ENCODE results near the gene KLHL22.

The KLHL22 gene

DNA sequence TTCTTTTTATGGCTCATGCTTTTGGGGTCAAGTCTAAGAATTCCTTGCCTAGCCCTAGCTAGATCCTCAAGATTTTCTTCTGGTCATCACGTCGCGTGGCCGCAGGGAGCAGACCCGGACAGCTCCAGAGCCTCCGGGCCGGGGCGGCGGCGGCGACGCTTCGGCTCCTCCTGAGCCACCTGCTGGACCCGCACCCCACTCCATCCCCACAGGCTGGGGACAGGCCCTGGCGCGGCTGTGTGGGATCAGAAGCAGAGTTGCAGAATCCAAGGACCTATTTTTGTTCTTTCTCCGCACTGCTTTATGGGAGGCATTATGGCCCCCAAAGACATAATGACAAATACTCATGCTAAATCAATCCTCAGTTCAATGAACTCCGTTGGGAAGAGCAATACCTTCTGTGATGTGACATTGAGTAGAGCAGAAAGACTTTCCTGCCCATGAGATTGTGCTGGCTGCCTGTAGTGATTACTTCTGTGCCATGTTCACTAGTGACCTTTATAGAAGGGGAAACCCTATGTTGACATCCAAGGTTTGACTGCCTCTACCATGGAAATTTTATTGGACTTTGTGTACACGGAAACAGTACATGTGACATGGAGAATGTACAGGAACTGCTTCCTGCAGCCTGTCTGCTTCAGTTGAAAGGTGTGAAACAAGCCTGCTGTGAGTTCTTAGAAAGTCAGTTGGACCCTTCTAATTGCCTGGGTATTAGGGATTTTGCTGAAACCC, 45.6 kb downstream of the KLHL22 start:
- TF ChIP-seq RAD21 (IDR thresholded peaks at IDR 0.05; ENCODE audit: low read depth) = no peak
- TF ChIP-seq NFIC (IDR thresholded peaks at IDR 0.05) = no peak
- TF ChIP-seq REST (IDR thresholded peaks at IDR 0.05; ENCODE audit: low read depth) = no peak
- no peak for TF ChIP-seq FOXM1 (IDR thresholded peaks at IDR 0.05; ENCODE audit: borderline replicate concordance, low read depth)
- TF ChIP-seq EGR1 (IDR thresholded peaks at IDR 0.05) = no peak
- no peak for TF ChIP-seq CREB1 (IDR thresholded peaks at IDR 0.05; ENCODE audit: low read depth)
- no peak for TF ChIP-seq TCF12 (IDR thresholded peaks at IDR 0.05; ENCODE audit: low read depth)

GRCh38 chr22:20448630-20449029, 47.0 kb downstream of the KLHL22 start:
- TF ChIP-seq TAF1 (IDR thresholded peaks at IDR 0.05; ENCODE audit: low read depth) (no peak), CREB1 (IDR thresholded peaks at IDR 0.05; ENCODE audit: low read depth) (no peak), RAD21 (IDR thresholded peaks at IDR 0.05; ENCODE audit: low read depth) (no peak), NFIC (IDR thresholded peaks at IDR 0.05) (no peak), ZBTB7A (IDR thresholded peaks at IDR 0.05; ENCODE audit: low read depth) (no peak), YY1 (IDR thresholded peaks at IDR 0.05; ENCODE audit: low read depth) (no peak), REST (IDR thresholded peaks at IDR 0.05; ENCODE audit: low read depth) (no peak), TCF12 (IDR thresholded peaks at IDR 0.05; ENCODE audit: low read depth) (no peak), MAX (IDR thresholded peaks at IDR 0.05) (no peak), FOXM1 (IDR thresholded peaks at IDR 0.05; ENCODE audit: borderline replicate concordance, low read depth) (no peak), EP300 (IDR thresholded peaks at IDR 0.05; ENCODE audit: borderline replicate concordance) (no peak), EGR1 (IDR thresholded peaks at IDR 0.05) (no peak), CEBPB (IDR thresholded peaks at IDR 0.05) (no peak), USF1 (IDR thresholded peaks at IDR 0.05) (no peak)

- TF ChIP-seq YY1 (IDR thresholded peaks at IDR 0.05; ENCODE audit: low read depth) (no peak), USF1 (IDR thresholded peaks at IDR 0.05) (no peak), EP300 (IDR thresholded peaks at IDR 0.05; ENCODE audit: borderline replicate concordance) (no peak), ZBTB7A (IDR thresholded peaks at IDR 0.05; ENCODE audit: low read depth) (no peak), TAF1 (IDR thresholded peaks at IDR 0.05; ENCODE audit: low read depth) (no peak), CREB1 (IDR thresholded peaks at IDR 0.05; ENCODE audit: low read depth) (no peak), EGR1 (IDR thresholded peaks at IDR 0.05) (no peak), REST (IDR thresholded peaks at IDR 0.05; ENCODE audit: low read depth) (no peak), RAD21 (IDR thresholded peaks at IDR 0.05; ENCODE audit: low read depth) (no peak), TEAD4 (IDR thresholded peaks at IDR 0.05) (no peak), CEBPB (IDR thresholded peaks at IDR 0.05) (no peak), TCF12 (IDR thresholded peaks at IDR 0.05; ENCODE audit: low read depth) (no peak), FOXM1 (IDR thresholded peaks at IDR 0.05; ENCODE audit: borderline replicate concordance, low read depth) (no peak), NFIC (IDR thresholded peaks at IDR 0.05) (no peak), MAX (IDR thresholded peaks at IDR 0.05) (no peak)
Observed at GRCh38 chr22:20446383-20446970, 49.1 kb downstream of the KLHL22 start.

GRCh38 chr22:20444325-20444724, 51.3 kb downstream of the KLHL22 start:
- no peak for TF ChIP-seq EP300 (IDR thresholded peaks at IDR 0.05; ENCODE audit: borderline replicate concordance)
- no peak for TF ChIP-seq YY1 (IDR thresholded peaks at IDR 0.05; ENCODE audit: low read depth)
- no peak for TF ChIP-seq CREB1 (IDR thresholded peaks at IDR 0.05; ENCODE audit: low read depth)
- no peak for TF ChIP-seq EGR1 (IDR thresholded peaks at IDR 0.05)
- no peak for TF ChIP-seq TAF1 (IDR thresholded peaks at IDR 0.05; ENCODE audit: low read depth)
- no peak for TF ChIP-seq RAD21 (IDR thresholded peaks at IDR 0.05; ENCODE audit: low read depth)
- no peak for TF ChIP-seq USF1 (IDR thresholded peaks at IDR 0.05)
- TF ChIP-seq TCF12 (IDR thresholded peaks at IDR 0.05; ENCODE audit: low read depth) = no peak
